ENCODE measurements around the gene PML.

Gene PML

GRCh38 chr15:73994413-73994883, at the start of gene PML:
TSS of gene PML (plus strand) at chr15:73994716. CDS start at chr15:73994813, 97 bp downstream.
- DNase-seq (ENCODE audit: low read depth): peak; percentile 88

- DNase-seq (ENCODE audit: low read depth): no peak
These were observed 49.4 kb upstream of the PML start for GRCh38 chr15:73945130-73945508.

GRCh38 chr15:73946046-73946721, 48.3 kb upstream of the PML start:
- DNase-seq (ENCODE audit: low read depth): no peak

GRCh38 chr15:73946795-73947370, 47.6 kb upstream of the PML start:
- no peak for DNase-seq (ENCODE audit: low read depth)

- no peak for DNase-seq (ENCODE audit: low read depth)
These were observed 46.9 kb upstream of the PML start for GRCh38 chr15:73947651-73948050.

GRCh38 chr15:73948396-73948795, 46.1 kb upstream of the PML start:
- no peak for DNase-seq (ENCODE audit: low read depth)

- DNase-seq (ENCODE audit: low read depth): no peak
These were observed 45.5 kb upstream of the PML start for GRCh38 chr15:73948982-73949381.

GRCh38 chr15:73949496-73949895, 45.0 kb upstream of the PML start:
- DNase-seq (ENCODE audit: low read depth): no peak

- DNase-seq (ENCODE audit: low read depth): no peak
These were observed 44.1 kb upstream of the PML start for GRCh38 chr15:73950479-73950830.

- DNase-seq (ENCODE audit: low read depth): peak; percentile 46
These were observed 43.5 kb upstream of the PML start for GRCh38 chr15:73950831-73951561.

- DNase-seq (ENCODE audit: low read depth): no peak
These were observed 42.9 kb upstream of the PML start for GRCh38 chr15:73951601-73952000.

GRCh38 chr15:73952171-73952912, 42.2 kb upstream of the PML start:
- DNase-seq (ENCODE audit: low read depth): no peak

GRCh38 chr15:73952913-73953750, 41.4 kb upstream of the PML start:
- no peak for DNase-seq (ENCODE audit: low read depth)

GRCh38 chr15:73954188-73955145, 40.0 kb upstream of the PML start:
- DNase-seq (ENCODE audit: low read depth): no peak

GRCh38 chr15:73955326-73955725, 39.2 kb upstream of the PML start:
- DNase-seq (ENCODE audit: low read depth): no peak

- no peak for DNase-seq (ENCODE audit: low read depth)
These were observed 38.4 kb upstream of the PML start for GRCh38 chr15:73955861-73956742.

- no peak for DNase-seq (ENCODE audit: low read depth)
These were observed 37.8 kb upstream of the PML start for GRCh38 chr15:73956743-73957135.

- DNase-seq (ENCODE audit: low read depth): no peak
These were observed 37.2 kb upstream of the PML start for GRCh38 chr15:73957276-73957675.

GRCh38 chr15:73957785-73958184, 36.7 kb upstream of the PML start:
- DNase-seq (ENCODE audit: low read depth): no peak

Data from activated T-helper 9 cell treated with anti-CD3 and anti-CD28 coated beads, Interleukin-2, amount 50 U/mL, for 16 hours (primary cell).